A549 treated with GW870086 at 1 μM for 4 hours (cell line): ENCODE results near the gene PPP1CA. TPM values are rescaled to one million over a fixed set of nuclear protein-coding genes. Genes with fewer than 3 reads are reported as not detected.

Experiments
- total RNA-seq: library from RNA; stranded (reverse); fragments of 200-300 nt; extraction: Qiagen RNA extraction; gene quantifications from 5 replicates; pipeline ENCODE4 v1.2.3, GENCODE V29; 2022; ENCODE audit warnings: low read depth

PPP1CA gene
- total RNA-seq: 267 to 305 TPM (median 288 TPM) in 5 replicates

GRCh38 chr11:67401495-67402191 is at the start of gene PPP1CA:
Gene PPP1CA, minus strand, starts transcription at chr11:67401858. Its CDS starts 76 bp downstream, at chr11:67401782.

GRCh38 chr11:67437082-67437808 is 35.6 kb upstream of the PPP1CA start, which contains the start of gene PTPRCAP:
Gene PTPRCAP, minus strand, starts transcription at chr11:67437682. Its CDS starts 63 bp downstream, at chr11:67437619.

GRCh38 chr11:67428052-67429001 is 26.7 kb upstream of the PPP1CA start, which contains the start of gene RPS6KB2:
Gene RPS6KB2, plus strand, starts transcription at chr11:67428494. Its CDS starts 52 bp downstream, at chr11:67428546.

GRCh38 chr11:67415501-67416304 is 14.0 kb upstream of the PPP1CA start, which contains the start of gene CARNS1:
Gene CARNS1, plus strand, starts transcription at chr11:67415678. Its CDS starts 522 bp downstream, at chr11:67416200.

GRCh38 chr11:67391304-67392182 is 10.1 kb downstream of the PPP1CA start, which contains the start of gene RAD9A:
Gene RAD9A, plus strand, starts transcription at chr11:67391986. Its CDS starts 59 bp downstream, at chr11:67392045.

GRCh38 chr11:67372993-67373647 is 28.5 kb downstream of the PPP1CA start, which contains the start of gene CLCF1:
Gene CLCF1, minus strand, starts transcription at chr11:67373598. Its CDS starts 59 bp downstream, at chr11:67373539.

GRCh38 chr11:67353317-67354074 is 48.2 kb downstream of the PPP1CA start, which contains the start of gene POLD4:
Gene POLD4, minus strand, starts transcription at chr11:67353546. Its CDS starts 147 bp downstream, at chr11:67353399.

Other genes starting within 250 kb of the PPP1CA start
- gene GRK2, start 135.4 kb downstream of the PPP1CA start, total RNA-seq: 25.8 to 39.1 TPM (median 36.4 TPM) in 5 replicates
- gene ANKRD13D, start 112.6 kb downstream of the PPP1CA start, total RNA-seq: 18.7 to 29.1 TPM (median 26.9 TPM) in 5 replicates
- 16.6 to 32.1 TPM (median 27.6 TPM) in 5 replicates for gene SSH3, start 98.3 kb downstream of the PPP1CA start, total RNA-seq
- gene POLD4, start 48.3 kb downstream of the PPP1CA start, total RNA-seq: 192 to 253 TPM (median 224 TPM) in 5 replicates
- 49.7 to 54.8 TPM (median 52.5 TPM) in 5 replicates for gene CLCF1, start 28.3 kb downstream of the PPP1CA start, total RNA-seq
- 23.3 to 34.3 TPM (median 31.1 TPM) in 5 replicates for gene RAD9A, start 9.9 kb downstream of the PPP1CA start, total RNA-seq
- 0.09 to 0.16 TPM in 2 of 5 replicates, not detected in the others for gene TBC1D10C, start 2.2 kb upstream of the PPP1CA start, total RNA-seq
- 0.14 to 0.19 TPM (median 0.14 TPM) in 5 replicates for gene CARNS1, start 13.8 kb upstream of the PPP1CA start, total RNA-seq
- gene RPS6KB2, start 26.6 kb upstream of the PPP1CA start, total RNA-seq: 41.3 to 50.1 TPM (median 47.5 TPM) in 5 replicates
- 0.15 to 0.36 TPM (median 0.23 TPM) in 5 replicates for gene PTPRCAP, start 35.8 kb upstream of the PPP1CA start, total RNA-seq
- gene CORO1B, start 41.6 kb upstream of the PPP1CA start, total RNA-seq: 49.1 to 60.0 TPM (median 56.1 TPM) in 5 replicates
- gene GPR152, start 50.9 kb upstream of the PPP1CA start, total RNA-seq: 0.08 TPM in 1 of 5 replicates, not detected in the others
- not detected in 5 replicates for gene CABP4, start 53.5 kb upstream of the PPP1CA start, total RNA-seq
- gene TMEM134, start 67.4 kb upstream of the PPP1CA start, total RNA-seq: 50.2 to 66.2 TPM (median 60.8 TPM) in 5 replicates
- gene AIP, start 81.2 kb upstream of the PPP1CA start, total RNA-seq: 39.1 to 45.8 TPM (median 45.1 TPM) in 5 replicates
- gene PITPNM1, start 103.5 kb upstream of the PPP1CA start, total RNA-seq: 32.3 to 48.6 TPM (median 44.4 TPM) in 5 replicates
- gene CDK2AP2, start 106.3 kb upstream of the PPP1CA start, total RNA-seq: 61.9 to 88.0 TPM (median 79.3 TPM) in 5 replicates
- gene CABP2, start 121.6 kb upstream of the PPP1CA start, total RNA-seq: not detected in 5 replicates
- gene GSTP1, start 182.0 kb upstream of the PPP1CA start, total RNA-seq: 1,438 to 1,735 TPM (median 1,655 TPM) in 5 replicates
- gene NDUFV1, start 205.1 kb upstream of the PPP1CA start, total RNA-seq: 137 to 152 TPM (median 143 TPM) in 5 replicates
- 7.0 to 17.2 TPM (median 12.8 TPM) in 5 replicates for gene NUDT8, start 228.1 kb upstream of the PPP1CA start, total RNA-seq
- not detected in 5 replicates for gene TBX10, start 237.9 kb upstream of the PPP1CA start, total RNA-seq
- gene ACY3, start 248.9 kb upstream of the PPP1CA start, total RNA-seq: 0.77 to 1.8 TPM (median 1.4 TPM) in 5 replicates